SK-N-SH treated with all-trans-retinoic acid at 6 μM for 48 hours (cell line): ENCODE results near the gene LRRC9.
"Not testable (repeated sequence)": the region's sequence is repeated elsewhere in the genome, so short reads cannot be mapped to it uniquely, and the experiment has no call there.

ENCODE experiments used
- ATAC-seq: fragments of 200-7000 bp; cut with Tn5 transposase; 3 replicates; pipeline ENCODE4 v1.9.1; 2020; ENCODE audit warnings: mild to moderate bottlenecking, moderate library complexity
- ARNTL ChIP-seq: fragments of 450-650 bp; formaldehyde crosslinking; IDR thresholded peaks from 2 replicates; pipeline ENCODE4 v1.5.0; 2020; ENCODE audit warnings: low read depth, mild to moderate bottlenecking, moderate library complexity, borderline replicate concordance
- BACH2 ChIP-seq: fragments of 250-450 bp; sonication (Bioruptor Pico); IDR thresholded peaks from 2 replicates; pipeline ENCODE4 v1.9.0; 2021; ENCODE audit warnings: mild to moderate bottlenecking, borderline replicate concordance
- CSDC2 ChIP-seq: fragments of 250-450 bp; sonication (Bioruptor Pico); IDR thresholded peaks from 2 replicates; pipeline ENCODE4 v1.5.0; 2020; ENCODE audit warnings: mild to moderate bottlenecking, moderate library complexity
- GLIS3 ChIP-seq: fragments of 250-450 bp; sonication (Bioruptor Pico); IDR thresholded peaks from 2 replicates; pipeline ENCODE4 v1.5.0; 2020; ENCODE audit warnings: mild to moderate bottlenecking, moderate library complexity
- ISL1 ChIP-seq: fragments of 250-450 bp; sonication (Bioruptor Pico); IDR thresholded peaks from 2 replicates; pipeline ENCODE4 v2.1.2; 2022; ENCODE audit warnings: mild to moderate bottlenecking, moderate library complexity
- OSR1 ChIP-seq: fragments of 250-450 bp; sonication (Bioruptor Pico); IDR thresholded peaks from 2 replicates; pipeline ENCODE4 v1.8.0; 2022; ENCODE audit warnings: moderate library complexity, mild to moderate bottlenecking, inconsistent platforms
- POU6F1 ChIP-seq: fragments of 250-450 bp; sonication (Bioruptor Pico); IDR thresholded peaks from 2 replicates; pipeline ENCODE4 v1.8.0; 2021; ENCODE audit warnings: low read depth, mild to moderate bottlenecking, moderate library complexity, borderline replicate concordance
- RARB ChIP-seq: fragments of 250-450 bp; sonication (Bioruptor Pico); IDR thresholded peaks from 2 replicates; pipeline ENCODE4 v1.8.0; 2021; ENCODE audit warnings: mild to moderate bottlenecking, moderate library complexity
- SNAI2 ChIP-seq: fragments of 250-450 bp; sonication (Bioruptor Pico); IDR thresholded peaks from 2 replicates; pipeline ENCODE4 v1.5.0; 2020; ENCODE audit warnings: mild to moderate bottlenecking, moderate library complexity
- TOX ChIP-seq: fragments of 250-450 bp; sonication (Bioruptor Pico); IDR thresholded peaks from 2 replicates; pipeline ENCODE4 v1.8.0; 2021; ENCODE audit warnings: mild to moderate bottlenecking, moderate library complexity, borderline replicate concordance
- ZFP30 ChIP-seq: fragments of 450-650 bp; formaldehyde crosslinking; IDR thresholded peaks from 2 replicates; pipeline ENCODE4 v1.5.0; 2022; ENCODE audit warnings: mild to moderate bottlenecking, moderate library complexity
- ZNF70 ChIP-seq: fragments of 450-650 bp; formaldehyde crosslinking; IDR thresholded peaks from 2 replicates; pipeline ENCODE4 v1.5.0; 2020; ENCODE audit warnings: mild to moderate bottlenecking, moderate library complexity
- ZNF8 ChIP-seq: fragments of 450-650 bp; formaldehyde crosslinking; IDR thresholded peaks from 2 replicates; pipeline ENCODE4 v1.5.0; 2020; ENCODE audit warnings: mild to moderate bottlenecking, moderate library complexity
- TF ChIP-seq, protein P1 (sequence below): fragments of 250-450 bp; sonication (Bioruptor Pico); IDR thresholded peaks from 2 replicates; pipeline ENCODE4 v1.8.0; 2020; ENCODE audit warnings: mild to moderate bottlenecking, moderate library complexity, borderline replicate concordance
- TF ChIP-seq, protein P2 (sequence below): fragments of 250-450 bp; sonication (Bioruptor Pico); IDR thresholded peaks from 2 replicates; pipeline ENCODE4 v1.5.1; 2021; ENCODE audit warnings: mild to moderate bottlenecking, moderate library complexity

Gene LRRC9

GRCh38 chr14:59939828-59940227 is 19.9 kb downstream of the LRRC9 start:
- TF ChIP-seq ZNF70 (no peak), ZNF8 (CRISPR knock-in tag) (no peak), ISL1 (CRISPR knock-in tag) (no peak), ZFP30 (CRISPR knock-in tag) (no peak), BACH2 (CRISPR knock-in tag) (no peak)
- TF ChIP-seq, all 23 proteins: peak for 0
- no peak for ATAC-seq

GRCh38 chr14:59942296-59942862 is 22.4 kb downstream of the LRRC9 start:
- not testable (repeated sequence) for ATAC-seq

DNA sequence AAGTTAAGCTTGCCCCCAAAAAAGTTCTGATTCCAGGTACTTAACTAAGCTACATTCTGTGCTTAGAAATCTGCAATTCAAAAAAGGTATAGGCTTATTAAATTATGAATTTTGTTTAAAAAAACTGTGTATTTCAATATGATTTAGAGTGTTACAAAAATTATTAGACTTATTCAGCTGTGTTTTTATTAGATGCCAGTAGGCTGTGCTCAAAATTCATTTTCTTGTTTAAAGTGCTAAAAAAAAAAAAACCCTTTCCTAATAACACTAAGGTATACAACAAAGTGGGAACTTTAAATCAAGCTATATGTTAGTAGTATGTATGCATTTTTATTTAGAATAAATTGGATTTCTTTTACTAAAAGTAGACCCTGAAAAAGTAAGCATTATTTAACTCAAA is 25.0 kb downstream of the LRRC9 start:
- ATAC-seq = no peak
- TF ChIP-seq ZNF70 (no peak), SNAI2 (CRISPR knock-in tag) (no peak)

GRCh38 chr14:59952141-59952540 is 32.2 kb downstream of the LRRC9 start:
- not testable (repeated sequence) for ATAC-seq

DNA sequence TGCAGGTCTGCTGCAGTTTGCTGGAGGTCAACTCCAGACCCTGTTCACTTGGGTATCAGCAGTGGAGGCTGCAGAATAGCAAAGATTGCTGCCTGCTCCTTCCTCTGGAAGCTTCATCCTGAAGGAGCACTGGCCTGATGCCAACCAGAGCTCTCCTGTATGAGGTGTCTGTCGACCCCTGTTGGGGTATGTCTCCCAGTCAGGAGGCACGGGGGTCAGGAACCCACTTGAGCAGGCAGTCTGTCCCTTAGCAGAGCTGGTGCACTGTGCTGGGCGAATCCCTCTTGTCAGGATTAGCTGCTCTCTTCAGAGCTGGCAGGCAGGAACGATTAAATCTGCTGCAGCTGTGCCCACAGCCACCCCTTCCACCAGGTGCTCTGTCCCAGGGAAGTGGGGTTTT is 37.9 kb downstream of the LRRC9 start:
- ATAC-seq = not testable (repeated sequence)

DNA sequence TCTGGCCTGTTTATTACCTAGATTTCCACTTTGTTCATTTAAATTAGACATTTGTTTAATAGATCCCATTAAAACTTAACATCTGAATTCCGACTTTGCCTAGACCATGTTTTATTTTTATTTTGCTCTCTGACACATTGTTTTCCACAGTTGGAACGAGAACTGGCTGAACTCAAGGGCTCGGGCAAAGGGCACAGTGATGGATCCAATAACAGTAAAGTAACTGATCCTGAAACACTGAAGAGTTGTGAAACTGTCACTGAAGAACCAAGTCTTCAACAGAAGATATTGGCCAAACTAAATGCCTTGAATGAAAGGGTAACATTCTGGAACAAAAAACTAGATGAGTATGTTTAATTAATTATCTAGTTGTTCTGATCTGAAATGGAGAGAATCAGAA is 39.7 kb downstream of the LRRC9 start:
- TF ChIP-seq BACH2 (CRISPR knock-in tag) (no peak), GLIS3 (CRISPR knock-in tag) (no peak), POU6F1 (CRISPR knock-in tag) (no peak)
- ATAC-seq = no peak

DNA sequence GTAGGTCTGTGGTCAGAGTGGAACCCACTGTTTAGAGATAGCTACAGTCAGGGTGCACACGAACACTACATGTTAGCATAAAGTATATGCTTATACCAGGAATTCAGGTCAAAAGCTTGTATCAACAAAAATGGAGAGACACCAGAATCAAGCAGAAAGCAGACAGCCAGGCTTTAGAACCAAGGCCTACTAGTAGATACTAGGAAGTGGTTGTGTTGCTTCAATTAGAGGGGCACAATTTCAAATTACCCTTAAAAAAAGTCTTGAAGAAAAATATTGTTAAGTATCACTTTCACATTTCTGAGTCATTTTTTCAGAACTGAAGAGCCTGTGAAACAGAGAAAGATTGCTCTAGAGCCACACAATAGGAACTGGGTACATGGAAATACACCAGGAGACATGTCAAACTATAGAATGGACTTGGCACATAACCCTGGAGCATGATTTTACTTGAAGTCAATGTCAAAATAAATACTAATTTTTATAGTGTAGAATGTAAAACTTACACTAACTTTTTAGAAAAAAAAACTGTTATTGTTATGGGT is 41.6 kb downstream of the LRRC9 start:
- TF ChIP-seq, protein P1, sequence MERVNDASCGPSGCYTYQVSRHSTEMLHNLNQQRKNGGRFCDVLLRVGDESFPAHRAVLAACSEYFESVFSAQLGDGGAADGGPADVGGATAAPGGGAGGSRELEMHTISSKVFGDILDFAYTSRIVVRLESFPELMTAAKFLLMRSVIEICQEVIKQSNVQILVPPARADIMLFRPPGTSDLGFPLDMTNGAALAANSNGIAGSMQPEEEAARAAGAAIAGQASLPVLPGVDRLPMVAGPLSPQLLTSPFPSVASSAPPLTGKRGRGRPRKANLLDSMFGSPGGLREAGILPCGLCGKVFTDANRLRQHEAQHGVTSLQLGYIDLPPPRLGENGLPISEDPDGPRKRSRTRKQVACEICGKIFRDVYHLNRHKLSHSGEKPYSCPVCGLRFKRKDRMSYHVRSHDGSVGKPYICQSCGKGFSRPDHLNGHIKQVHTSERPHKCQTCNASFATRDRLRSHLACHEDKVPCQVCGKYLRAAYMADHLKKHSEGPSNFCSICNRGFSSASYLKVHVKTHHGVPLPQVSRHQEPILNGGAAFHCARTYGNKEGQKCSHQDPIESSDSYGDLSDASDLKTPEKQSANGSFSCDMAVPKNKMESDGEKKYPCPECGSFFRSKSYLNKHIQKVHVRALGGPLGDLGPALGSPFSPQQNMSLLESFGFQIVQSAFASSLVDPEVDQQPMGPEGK (CRISPR knock-in tag) = no peak
- TF ChIP-seq ARNTL (no peak), OSR1 (CRISPR knock-in tag) (no peak), BACH2 (CRISPR knock-in tag) (no peak), ZNF70 (no peak), POU6F1 (CRISPR knock-in tag) (no peak), GLIS3 (CRISPR knock-in tag) (no peak), RARB (CRISPR knock-in tag) (no peak), TOX (CRISPR knock-in tag) (no peak), CSDC2 (no peak)
- TF ChIP-seq, protein P2, sequence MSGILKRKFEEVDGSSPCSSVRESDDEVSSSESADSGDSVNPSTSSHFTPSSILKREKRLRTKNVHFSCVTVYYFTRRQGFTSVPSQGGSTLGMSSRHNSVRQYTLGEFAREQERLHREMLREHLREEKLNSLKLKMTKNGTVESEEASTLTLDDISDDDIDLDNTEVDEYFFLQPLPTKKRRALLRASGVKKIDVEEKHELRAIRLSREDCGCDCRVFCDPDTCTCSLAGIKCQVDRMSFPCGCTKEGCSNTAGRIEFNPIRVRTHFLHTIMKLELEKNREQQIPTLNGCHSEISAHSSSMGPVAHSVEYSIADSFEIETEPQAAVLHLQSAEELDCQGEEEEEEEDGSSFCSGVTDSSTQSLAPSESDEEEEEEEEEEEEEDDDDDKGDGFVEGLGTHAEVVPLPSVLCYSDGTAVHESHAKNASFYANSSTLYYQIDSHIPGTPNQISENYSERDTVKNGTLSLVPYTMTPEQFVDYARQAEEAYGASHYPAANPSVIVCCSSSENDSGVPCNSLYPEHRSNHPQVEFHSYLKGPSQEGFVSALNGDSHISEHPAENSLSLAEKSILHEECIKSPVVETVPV (CRISPR knock-in tag) = no peak
- ATAC-seq = no peak
